ENCODE measurements around the gene NAA20. TPM values are rescaled to one million over a fixed set of nuclear protein-coding genes. Genes with fewer than 3 reads are reported as not detected.

NAA20 gene
- polyA plus RNA-seq, 1 donor (not counting 4 experiments of a cell fraction or from before 2014, with no cell fraction given), result 204 TPM

DNA sequence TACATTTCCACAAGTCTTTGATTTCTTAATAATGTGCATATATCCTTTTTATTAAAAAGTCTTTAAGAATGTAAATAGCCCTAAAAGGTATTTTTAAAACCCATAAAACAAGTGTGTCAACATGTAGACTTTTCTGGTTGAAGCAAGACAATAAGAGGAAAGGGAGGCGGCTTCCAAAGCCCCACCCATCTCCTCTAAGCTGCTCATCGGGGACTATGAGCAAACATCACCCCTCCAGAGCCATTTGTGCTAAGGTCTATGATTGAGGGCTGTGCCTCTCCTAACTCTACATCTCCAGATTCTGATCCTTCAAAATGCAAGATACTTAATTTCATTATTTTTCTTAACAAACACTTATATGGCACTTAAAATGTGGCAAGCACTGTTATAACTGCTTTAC, 2.5 kb upstream of the NAA20 start:
- no peak overlapping the region for H3K27ac ChIP-seq (ENCODE audit: control insufficient read depth, insufficient read depth, low read length)
- no peaks in the 10 kb centered on the region for H4K20me1 ChIP-seq (ENCODE audit: control insufficient read depth, extremely low read depth, insufficient read depth, low read length)
- TF ChIP-seq, protein P1, sequence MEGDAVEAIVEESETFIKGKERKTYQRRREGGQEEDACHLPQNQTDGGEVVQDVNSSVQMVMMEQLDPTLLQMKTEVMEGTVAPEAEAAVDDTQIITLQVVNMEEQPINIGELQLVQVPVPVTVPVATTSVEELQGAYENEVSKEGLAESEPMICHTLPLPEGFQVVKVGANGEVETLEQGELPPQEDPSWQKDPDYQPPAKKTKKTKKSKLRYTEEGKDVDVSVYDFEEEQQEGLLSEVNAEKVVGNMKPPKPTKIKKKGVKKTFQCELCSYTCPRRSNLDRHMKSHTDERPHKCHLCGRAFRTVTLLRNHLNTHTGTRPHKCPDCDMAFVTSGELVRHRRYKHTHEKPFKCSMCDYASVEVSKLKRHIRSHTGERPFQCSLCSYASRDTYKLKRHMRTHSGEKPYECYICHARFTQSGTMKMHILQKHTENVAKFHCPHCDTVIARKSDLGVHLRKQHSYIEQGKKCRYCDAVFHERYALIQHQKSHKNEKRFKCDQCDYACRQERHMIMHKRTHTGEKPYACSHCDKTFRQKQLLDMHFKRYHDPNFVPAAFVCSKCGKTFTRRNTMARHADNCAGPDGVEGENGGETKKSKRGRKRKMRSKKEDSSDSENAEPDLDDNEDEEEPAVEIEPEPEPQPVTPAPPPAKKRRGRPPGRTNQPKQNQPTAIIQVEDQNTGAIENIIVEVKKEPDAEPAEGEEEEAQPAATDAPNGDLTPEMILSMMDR (optimal IDR thresholded peaks at IDR 0.05 in 1 of 3, IDR thresholded peaks at IDR 0.05 in 1 of 3, conservative IDR thresholded peaks at IDR 0.05 in 1 of 3; ENCODE audit: extremely low read depth in 1 of 3, insufficient read depth in 2 of 3, low read length in 3 of 3), result no peak
- no peak for TF ChIP-seq EZH2 (IDR thresholded peaks at IDR 0.05; ENCODE audit: low read length)
- no peak overlapping the region for H3K4me2 ChIP-seq (ENCODE audit: control insufficient read depth, extremely low read depth, insufficient read depth, low read depth, low read length)
- peaks cover 2 to 12% of the 10 kb centered on the region in 2 experiments for H3K36me3 ChIP-seq (ENCODE audit: control insufficient read depth in 2 of 2, extremely low read depth in 1 of 2, insufficient read depth in 2 of 2, low read length in 2 of 2)
- DNase-seq (ENCODE audit: low read depth, low spot score) (no peak), FAIRE-seq (no peak)
- no peaks in the 10 kb centered on the region for H3K27me3 ChIP-seq (ENCODE audit: control insufficient read depth, extremely low read depth, insufficient read depth, low read length)
- H3K9me1 ChIP-seq (ENCODE audit: control insufficient read depth, extremely low read depth, insufficient read depth, low read length), result peaks cover 2% of the 10 kb centered on the region
- H2AFZ ChIP-seq (ENCODE audit: control insufficient read depth, low read length), result no peak overlapping the region
- peaks cover 16% of the 10 kb centered on the region for H3K4me1 ChIP-seq (ENCODE audit: control insufficient read depth, extremely low read depth, insufficient read depth, low read length)
- no peak overlapping the region for H3K9ac ChIP-seq (ENCODE audit: control insufficient read depth, extremely low read depth, insufficient read depth, low read length)
- no peaks in the 10 kb centered on the region for H3K9me3 ChIP-seq (ENCODE audit: control insufficient read depth, low read depth, low read length)
- H3K4me3 ChIP-seq (ENCODE audit: control insufficient read depth in 2 of 3, extremely low read depth in 1 of 3, insufficient read depth in 2 of 3, low read depth in 1 of 3, low read length in 3 of 3), result no peak overlapping the region
- peaks cover 25% of the 10 kb centered on the region for H3K79me2 ChIP-seq (ENCODE audit: control insufficient read depth, insufficient read depth, low read length)
- dilution Hi-C loops (cut with MboI; ENCODE audit: extremely low pct_ligation_motif_present, low sequenced_read_pairs), result no loop called here

DNA sequence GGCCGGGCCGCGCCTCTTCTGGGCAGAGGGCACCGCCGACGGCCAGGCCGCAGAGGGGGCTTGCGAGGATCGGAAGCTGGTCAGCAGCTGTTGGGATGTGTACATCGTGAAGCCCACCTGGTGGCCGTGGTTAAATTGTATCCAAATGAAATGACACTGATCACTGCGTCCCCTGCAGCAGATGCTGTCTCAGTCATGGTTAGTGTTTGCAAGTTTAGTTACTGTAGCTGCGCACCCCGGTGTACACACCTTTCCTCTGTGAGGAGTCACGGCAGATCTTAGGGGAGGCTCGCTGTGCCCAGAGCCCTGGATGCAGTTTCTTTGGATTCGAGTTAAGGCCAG, 653 bp downstream of the NAA20 start:
- Histone ChIP-seq H3K79me2 (ENCODE audit: control insufficient read depth, insufficient read depth, low read length) (peaks cover 57% of the 10 kb centered on the region), H2AFZ (ENCODE audit: control insufficient read depth, low read length) (peak overlapping the region; percentile 80), H3K4me1 (ENCODE audit: control insufficient read depth, extremely low read depth, insufficient read depth, low read length) (peaks cover 19% of the 10 kb centered on the region), H3K4me2 (ENCODE audit: control insufficient read depth, extremely low read depth, insufficient read depth, low read depth, low read length) (peak overlapping the region; percentile 92), H3K4me3 (ENCODE audit: control insufficient read depth in 2 of 3, extremely low read depth in 1 of 3, insufficient read depth in 2 of 3, low read depth in 1 of 3, low read length in 3 of 3) (peak overlapping the region; percentile 84 to 96 (median 92)), H3K36me3 (ENCODE audit: control insufficient read depth in 2 of 2, extremely low read depth in 1 of 2, insufficient read depth in 2 of 2, low read length in 2 of 2) (peaks cover 5 to 30% of the 10 kb centered on the region in 2 experiments), H3K9me1 (ENCODE audit: control insufficient read depth, extremely low read depth, insufficient read depth, low read length) (peaks cover 2% of the 10 kb centered on the region), H3K27ac (ENCODE audit: control insufficient read depth, insufficient read depth, low read length) (peak overlapping the region; percentile 85), H3K27me3 (ENCODE audit: control insufficient read depth, extremely low read depth, insufficient read depth, low read length) (no peaks in the 10 kb centered on the region), H3K9me3 (ENCODE audit: control insufficient read depth, low read depth, low read length) (no peaks in the 10 kb centered on the region), H3K9ac (ENCODE audit: control insufficient read depth, extremely low read depth, insufficient read depth, low read length) (peak overlapping the region; percentile 95), H4K20me1 (ENCODE audit: control insufficient read depth, extremely low read depth, insufficient read depth, low read length) (no peaks in the 10 kb centered on the region)
- DNase-seq (ENCODE audit: low read depth, low spot score), result no peak
- no peak for FAIRE-seq
- dilution Hi-C loops (cut with MboI; ENCODE audit: extremely low pct_ligation_motif_present, low sequenced_read_pairs), result no loop called here
- no peak for TF ChIP-seq EZH2 (IDR thresholded peaks at IDR 0.05; ENCODE audit: low read length)

DNA sequence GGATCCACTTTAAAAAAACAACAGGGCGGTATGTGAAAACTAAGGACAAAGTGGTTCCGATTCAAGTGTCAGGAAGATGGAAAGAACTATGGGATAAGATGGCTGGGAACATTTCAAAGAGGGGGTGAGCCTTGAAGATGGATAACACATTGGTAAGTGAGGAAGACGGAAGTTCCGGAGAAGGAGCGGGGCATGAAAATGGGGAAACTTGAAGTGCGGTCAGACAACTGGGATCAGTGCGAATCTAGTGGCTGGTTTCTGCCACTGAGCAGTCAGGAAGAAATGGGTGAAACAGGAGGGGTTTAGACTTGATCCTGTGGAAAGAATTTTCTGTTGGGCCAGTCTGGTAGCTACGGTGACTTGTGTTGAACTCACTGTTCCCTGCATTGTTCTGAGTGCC, 1.2 kb downstream of the NAA20 start:
- FAIRE-seq, result no peak
- dilution Hi-C loops (cut with MboI; ENCODE audit: extremely low pct_ligation_motif_present, low sequenced_read_pairs), result no loop called here
- peak overlapping the region; percentile 85 for H3K27ac ChIP-seq (ENCODE audit: control insufficient read depth, insufficient read depth, low read length)

More for the DNA sequence above, 1.2 kb downstream of the NAA20 start:
- Histone ChIP-seq H3K4me1 (ENCODE audit: control insufficient read depth, extremely low read depth, insufficient read depth, low read length) (peaks cover 19% of the 10 kb centered on the region), H3K4me3 (ENCODE audit: control insufficient read depth in 2 of 3, extremely low read depth in 1 of 3, insufficient read depth in 2 of 3, low read depth in 1 of 3, low read length in 3 of 3) (peak overlapping the region; percentile 84 to 96 (median 92)), H3K79me2 (ENCODE audit: control insufficient read depth, insufficient read depth, low read length) (peaks cover 62% of the 10 kb centered on the region), H2AFZ (ENCODE audit: control insufficient read depth, low read length) (no peak overlapping the region), H3K9ac (ENCODE audit: control insufficient read depth, extremely low read depth, insufficient read depth, low read length) (peak overlapping the region; percentile 95), H3K9me1 (ENCODE audit: control insufficient read depth, extremely low read depth, insufficient read depth, low read length) (peaks cover 2% of the 10 kb centered on the region), H3K4me2 (ENCODE audit: control insufficient read depth, extremely low read depth, insufficient read depth, low read depth, low read length) (peak overlapping the region; percentile 92), H3K36me3 (ENCODE audit: control insufficient read depth in 2 of 2, extremely low read depth in 1 of 2, insufficient read depth in 2 of 2, low read length in 2 of 2) (peaks cover 8 to 32% of the 10 kb centered on the region in 2 experiments), H3K9me3 (ENCODE audit: control insufficient read depth, low read depth, low read length) (no peaks in the 10 kb centered on the region), H3K27me3 (ENCODE audit: control insufficient read depth, extremely low read depth, insufficient read depth, low read length) (no peaks in the 10 kb centered on the region), H4K20me1 (ENCODE audit: control insufficient read depth, extremely low read depth, insufficient read depth, low read length) (no peaks in the 10 kb centered on the region)
- no peak for TF ChIP-seq EZH2 (IDR thresholded peaks at IDR 0.05; ENCODE audit: low read length)
- TF ChIP-seq, protein P1 (optimal IDR thresholded peaks at IDR 0.05 in 1 of 3, IDR thresholded peaks at IDR 0.05 in 1 of 3, conservative IDR thresholded peaks at IDR 0.05 in 1 of 3; ENCODE audit: extremely low read depth in 1 of 3, insufficient read depth in 2 of 3, low read length in 3 of 3), result no peak
- no peak for DNase-seq (ENCODE audit: low read depth, low spot score)
